Stimulated activated CD4-positive, alpha-beta T cell treated with anti-CD3 and anti-CD28 coated beads, Interleukin-15, amount 100 ng/mL, for 1 hour (primary cell): ENCODE measurements around the gene ARHGAP15.

Experiments
- DNase-seq, 2 donors: peaks; one replicate each; pipeline ENCODE4 v3.0.0-alpha.2; 2020; ENCODE audit warnings: low read depth in 1 of 2, low spot score in 1 of 2

ARHGAP15 gene

DNA sequence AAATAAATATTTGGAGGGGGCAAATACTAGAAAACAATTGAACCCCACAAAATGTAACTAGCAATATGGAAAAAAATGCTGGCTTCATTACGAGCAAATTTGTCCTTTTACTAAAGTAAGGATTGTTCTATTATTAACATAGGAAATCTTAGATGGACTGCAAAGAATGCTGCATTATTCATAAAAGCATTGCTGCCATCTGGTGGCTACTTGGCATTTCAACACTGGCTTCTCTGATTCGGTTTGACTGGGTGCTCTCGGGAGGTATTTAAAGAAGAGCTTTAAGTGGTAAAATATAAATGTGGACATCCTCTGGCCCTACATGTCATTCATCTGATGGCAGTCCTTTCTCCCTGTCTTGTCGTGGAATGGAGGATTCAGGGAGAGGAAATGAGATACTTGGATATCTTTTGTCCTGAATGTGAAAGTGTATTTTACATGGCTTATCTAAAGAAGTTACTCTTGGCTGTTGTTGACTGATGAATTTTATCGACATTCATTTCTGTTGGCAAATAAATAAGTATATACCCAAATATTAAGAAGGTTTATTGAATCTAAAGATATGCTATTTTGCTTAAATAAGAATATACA is 130.2 kb downstream of the ARHGAP15 start:
- peak; percentile 30 to 36 for DNase-seq

- no peak for DNase-seq
Observed at GRCh38 chr2:143261986-143262385, 132.8 kb downstream of the ARHGAP15 start.

DNA sequence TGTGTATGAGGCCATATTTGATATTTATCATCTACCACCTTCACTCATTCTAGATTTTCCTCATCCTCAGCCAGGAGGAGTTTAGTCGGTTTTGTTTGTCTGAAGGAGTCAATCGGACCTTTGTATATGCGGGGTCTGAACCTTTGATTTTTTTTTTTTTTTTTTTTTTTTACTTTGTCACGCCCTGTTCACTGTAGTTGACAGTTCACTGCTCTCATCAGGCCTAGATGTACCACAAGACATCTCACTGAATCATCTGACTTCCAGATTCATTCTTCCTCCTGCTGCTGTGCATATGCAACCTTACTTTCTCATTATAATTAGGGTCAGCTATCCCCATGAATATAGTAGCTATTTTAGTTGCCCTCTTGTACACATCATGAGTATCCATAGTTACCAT is 133.2 kb downstream of the ARHGAP15 start:
- DNase-seq, result no peak

DNA sequence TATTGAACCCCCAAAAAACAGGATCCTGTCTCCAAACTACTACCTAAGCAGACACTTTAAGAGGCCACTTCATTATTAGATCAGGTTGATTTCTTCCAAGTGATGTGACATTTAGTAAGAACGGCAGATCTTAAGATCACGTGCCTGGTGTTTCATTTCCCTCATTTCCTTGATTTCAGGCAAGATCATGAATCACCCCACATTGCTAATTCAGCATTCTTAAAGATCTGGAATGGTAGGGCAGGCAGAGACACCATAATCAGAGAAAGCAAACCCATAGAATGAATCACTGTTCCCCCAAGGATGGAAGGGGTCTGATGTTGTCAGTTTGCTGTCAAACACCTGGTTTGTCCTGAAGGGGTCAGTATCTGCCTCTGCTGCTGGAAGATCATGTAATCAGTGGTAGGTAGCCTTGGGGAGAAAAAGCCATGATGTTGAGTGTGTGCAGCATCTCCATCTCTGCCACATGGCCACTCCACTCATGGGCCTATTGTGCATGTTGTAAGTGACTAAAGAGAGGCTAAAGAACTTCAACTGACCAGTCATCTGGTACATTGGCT is 133.9 kb downstream of the ARHGAP15 start:
- DNase-seq, result no peak

DNA sequence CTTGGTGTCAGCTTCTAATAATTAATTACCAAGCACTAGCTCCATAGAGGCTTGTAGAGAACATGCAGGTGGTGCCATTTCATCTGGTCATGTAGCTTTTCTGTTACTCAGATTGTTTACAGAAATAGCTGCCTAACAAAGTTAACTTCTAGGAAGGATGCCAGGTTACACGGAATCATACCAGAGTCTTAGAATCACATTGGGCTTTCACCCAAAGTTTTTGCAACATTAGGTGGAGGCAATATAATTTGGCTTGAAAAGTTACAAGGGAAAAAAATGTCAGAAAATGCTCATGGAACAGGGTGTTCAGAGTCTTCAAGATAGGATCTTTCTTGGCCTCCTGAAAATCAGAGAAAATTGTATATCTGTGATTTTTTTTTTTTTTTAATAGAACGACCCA is 135.6 kb downstream of the ARHGAP15 start:
- DNase-seq, result no peak

DNA sequence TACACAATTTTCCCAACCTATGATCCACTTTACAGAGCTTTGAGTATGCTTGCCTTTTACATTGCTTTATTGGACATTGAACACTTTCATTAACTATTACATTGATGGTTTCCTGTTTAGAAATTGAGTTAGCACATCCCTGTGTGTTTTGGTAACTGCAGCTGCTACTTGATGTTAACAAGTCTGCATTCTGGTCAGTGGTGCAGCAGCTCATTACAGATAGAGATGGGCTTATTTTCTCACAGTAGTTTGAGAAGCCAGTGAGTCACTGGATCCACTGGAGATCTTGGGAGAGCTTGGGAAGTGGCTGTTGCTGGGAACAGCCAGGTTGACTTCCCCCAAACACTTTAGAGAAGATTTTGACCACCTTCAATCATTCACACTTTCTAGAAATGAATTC is 150.5 kb downstream of the ARHGAP15 start:
- DNase-seq, result no peak

- DNase-seq, result no peak
Observed at GRCh38 chr2:143280097-143280757, 151.0 kb downstream of the ARHGAP15 start.

GRCh38 chr2:143282684-143283083 is 153.5 kb downstream of the ARHGAP15 start:
- no peak for DNase-seq

DNA sequence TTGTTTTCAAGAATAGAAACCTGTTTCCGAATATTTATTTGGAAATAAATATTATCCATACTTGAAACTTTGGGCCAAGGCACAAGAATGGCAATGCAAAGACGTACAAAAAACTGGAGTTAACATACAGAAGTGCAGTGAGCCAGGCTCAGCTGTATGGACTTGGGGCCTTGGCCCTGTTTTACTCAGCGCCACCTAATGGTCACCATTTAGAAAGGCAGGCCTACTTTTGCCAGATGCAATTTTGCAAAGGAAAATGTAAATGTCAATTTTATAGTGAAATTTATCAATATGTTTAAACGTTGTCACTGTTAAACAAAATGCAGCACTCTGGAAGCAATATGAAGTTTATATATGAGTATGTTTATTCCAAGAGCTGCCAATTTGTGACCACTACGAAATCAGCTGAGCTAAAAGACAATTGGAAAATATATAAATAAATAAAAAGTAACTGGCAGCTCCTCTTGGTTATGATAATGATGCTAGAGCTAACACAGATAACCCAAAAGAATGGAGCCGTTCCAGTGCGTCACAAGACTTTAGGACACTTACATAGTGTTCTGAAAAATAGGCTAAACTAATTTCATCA is 155.0 kb downstream of the ARHGAP15 start:
- no peak for DNase-seq

GRCh38 chr2:143289025-143289424 is 159.8 kb downstream of the ARHGAP15 start:
- DNase-seq, result no peak

GRCh38 chr2:143290221-143290620 is 161.0 kb downstream of the ARHGAP15 start:
- no peak for DNase-seq

DNA sequence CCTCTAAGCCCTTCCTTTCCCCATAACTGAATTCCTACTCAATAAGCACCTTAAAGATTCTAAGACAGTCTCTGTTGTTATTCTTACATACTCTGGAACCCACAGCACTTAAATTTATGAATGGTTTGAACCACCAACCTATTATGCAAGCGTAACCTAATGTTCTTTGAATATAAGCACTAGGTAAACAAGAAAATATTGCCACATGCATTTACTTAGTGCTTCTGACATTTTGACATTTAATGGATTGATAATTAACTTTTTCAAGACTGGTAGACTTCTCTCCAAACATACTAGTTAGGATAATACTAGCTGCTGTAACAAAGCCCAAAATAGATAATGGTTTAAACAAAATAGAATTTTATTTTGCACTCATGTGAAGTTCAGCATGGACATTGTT is 164.8 kb downstream of the ARHGAP15 start:
- DNase-seq, result no peak

DNA sequence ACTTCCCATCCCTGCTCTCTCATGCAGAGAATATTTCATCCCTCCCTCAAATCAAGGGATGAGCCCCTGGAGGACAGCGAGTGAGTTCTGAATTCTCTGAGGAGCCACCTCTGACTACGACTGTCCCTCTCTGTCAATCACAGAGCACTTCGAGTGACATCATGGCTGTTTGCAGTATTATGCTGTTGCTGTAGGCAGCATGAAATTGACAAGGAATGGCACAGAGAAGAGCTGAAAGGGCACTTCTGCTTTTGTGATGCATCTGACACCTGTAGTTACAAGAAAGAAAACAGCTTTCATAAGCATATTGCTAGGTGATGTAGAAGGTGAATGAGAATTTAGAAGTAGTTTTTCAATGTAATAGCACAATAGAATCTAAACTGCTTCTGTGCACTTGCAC is 166.9 kb downstream of the ARHGAP15 start:
- DNase-seq, result no peak

DNA sequence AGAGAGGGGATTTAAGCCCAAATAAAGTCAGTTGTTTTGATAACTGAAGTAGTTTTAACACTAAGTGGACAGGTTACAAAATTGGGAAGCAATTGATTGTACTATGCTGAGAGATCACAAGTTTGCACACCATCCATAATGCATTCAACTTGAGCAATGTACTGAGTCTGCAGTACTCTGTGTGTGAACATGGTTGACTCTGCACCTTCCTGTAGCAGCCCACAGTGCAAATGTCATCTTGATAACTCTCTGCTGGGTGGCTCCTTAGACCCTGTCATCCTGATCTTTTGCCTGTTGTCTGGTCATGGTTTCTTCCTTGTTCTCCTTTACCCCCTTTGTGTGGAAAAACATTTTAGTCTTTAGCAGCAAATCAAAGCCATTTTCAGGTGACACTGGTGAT is 168.0 kb downstream of the ARHGAP15 start:
- DNase-seq, result no peak

- DNase-seq, result no peak
Observed at GRCh38 chr2:143300536-143300935, 171.3 kb downstream of the ARHGAP15 start.

- no peak for DNase-seq
Observed at GRCh38 chr2:143311426-143311825, 182.2 kb downstream of the ARHGAP15 start.

- DNase-seq, result no peak
Observed at GRCh38 chr2:143312441-143312840, 183.2 kb downstream of the ARHGAP15 start.

DNA sequence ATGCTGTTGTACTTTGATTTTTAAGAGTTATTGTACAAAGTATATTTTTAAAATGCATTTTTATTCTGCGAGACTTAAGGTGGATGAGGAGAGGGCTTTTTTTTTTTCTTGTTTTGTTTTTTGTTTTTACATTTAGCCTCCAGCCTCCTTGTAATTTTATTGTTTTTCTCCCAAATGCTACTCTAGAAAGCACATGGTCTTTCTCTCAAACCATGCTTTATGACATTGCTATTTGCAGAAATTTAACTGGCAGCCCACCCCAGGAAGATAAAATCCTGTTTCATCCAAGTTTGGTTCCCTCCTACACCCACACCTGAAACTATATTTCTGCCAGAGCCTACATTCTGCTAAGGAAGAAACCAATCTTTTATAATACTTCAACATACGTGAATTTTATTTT is 184.6 kb downstream of the ARHGAP15 start:
- DNase-seq, result no peak

DNA sequence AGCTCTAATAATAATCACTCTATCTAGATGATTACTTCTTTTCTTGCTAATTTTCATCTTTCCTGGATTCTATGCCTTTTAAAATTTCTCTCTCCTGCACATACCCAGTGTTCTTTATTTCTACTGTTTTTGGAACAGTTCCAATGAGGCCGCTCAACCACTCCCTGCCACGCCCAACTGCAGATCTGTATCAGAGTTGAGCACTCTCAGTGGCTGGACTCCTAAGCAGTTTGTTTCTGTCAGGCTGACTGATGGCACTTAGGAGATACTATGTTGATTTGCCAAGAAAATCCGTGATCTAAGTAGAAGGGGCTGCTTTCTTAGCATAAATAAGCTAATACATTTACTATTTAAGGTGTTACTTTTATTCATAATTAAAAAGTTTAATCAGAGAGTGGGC is 192.8 kb downstream of the ARHGAP15 start:
- no peak for DNase-seq

DNA sequence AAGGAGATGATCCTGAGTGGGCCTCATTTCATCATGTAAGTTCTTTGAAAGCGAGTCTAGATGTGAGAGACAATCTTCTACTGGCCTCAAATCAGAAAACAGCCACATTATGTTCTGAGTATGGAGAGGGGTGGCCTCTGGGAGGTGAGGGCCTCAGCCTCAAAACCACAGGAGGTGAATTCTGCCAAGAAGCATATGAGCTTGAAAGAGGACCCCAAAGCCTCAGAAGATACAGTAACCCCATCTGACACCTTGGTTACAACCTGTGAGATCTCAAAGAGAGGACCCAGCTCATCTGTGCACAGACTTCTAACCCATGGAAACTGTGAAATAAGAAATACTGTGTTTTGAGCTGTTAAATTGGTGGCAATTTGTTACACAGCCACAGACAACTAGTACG is 200.1 kb downstream of the ARHGAP15 start:
- no peak for DNase-seq

DNA sequence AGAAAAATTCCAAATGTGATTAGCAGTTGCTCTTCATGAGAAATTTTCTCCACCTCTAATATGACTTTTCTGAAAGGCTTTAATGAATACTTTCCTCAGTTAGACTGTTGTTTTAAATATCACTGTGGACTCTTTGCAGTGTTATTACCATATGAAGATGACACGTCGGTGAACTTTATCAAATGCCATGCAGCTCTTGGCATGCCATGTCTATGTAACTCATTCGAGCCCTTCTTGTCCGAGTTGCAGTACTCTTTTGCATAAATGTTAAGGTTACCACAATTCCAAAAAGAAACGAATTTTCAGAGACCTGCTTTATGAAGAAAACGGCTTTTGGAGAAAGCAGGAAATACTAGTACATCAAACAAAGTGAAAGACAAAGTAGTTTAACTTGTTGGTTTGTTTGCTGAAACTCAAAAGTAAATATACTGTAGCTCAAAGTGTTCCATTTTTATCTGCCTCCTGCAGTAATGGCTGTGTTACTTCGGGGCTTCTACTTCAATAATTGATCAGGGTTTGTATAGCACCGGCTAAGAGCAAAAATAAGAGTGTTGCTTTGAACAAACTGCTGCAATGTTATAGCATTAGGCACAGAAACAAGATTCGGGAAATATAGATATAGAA is 204.1 kb downstream of the ARHGAP15 start:
- DNase-seq, result no peak

- no peak for DNase-seq
Observed at GRCh38 chr2:143333847-143334246, 204.6 kb downstream of the ARHGAP15 start.
